ENCODE results near the gene KITLG. TPM values are rescaled to one million over a fixed set of nuclear protein-coding genes. Genes with fewer than 3 reads are reported as not detected.
A peak's percentile ranks its signal among the peaks of the same experiment; 100 is the strongest.

KITLG gene
- polyA plus RNA-seq, 1 of the 3 experiments (the other 2 are of a cell fraction) = 8.9 TPM

- TF ChIP-seq REST (IDR thresholded peaks at IDR 0.05; ENCODE audit: low read depth, low read length) (no peak), GATA2 (CRISPR knock-in tag; IDR thresholded peaks at IDR 0.05) (no peak), FOXJ3 (CRISPR knock-in tag; IDR thresholded peaks at IDR 0.05) (no peak), MXI1 (IDR thresholded peaks at IDR 0.05; ENCODE audit: low read depth, low read length) (no peak)
Observed at GRCh38 chr12:88518863-88519403, 61.3 kb downstream of the KITLG start (continued).

- no peaks in the 10 kb centered on the region for H3K9me3 ChIP-seq
- no peak for DNase-seq
- no peaks in the 10 kb centered on the region for H4K20me1 ChIP-seq (ENCODE audit: insufficient read depth)
- no peak overlapping the region for H3K4me3 ChIP-seq (ENCODE audit: low read depth in 2 of 2, low read length in 1 of 2)
- no peak overlapping the region for H3K9ac ChIP-seq
- H3K4me1 ChIP-seq (ENCODE audit: control insufficient read depth in 1 of 2, insufficient read depth in 2 of 2, low read depth in 1 of 2, low read length in 1 of 2) = peaks cover 0 to 10% of the 10 kb centered on the region in 2 experiments; a peak in 2 of 4 replicates
- no peak overlapping the region for H3K27ac ChIP-seq (ENCODE audit: low read depth in 2 of 2, low read length in 1 of 2)
- peaks cover 38% of the 10 kb centered on the region for H3F3A ChIP-seq (replicated peaks; ENCODE audit: insufficient read depth)
- H3K4me2 ChIP-seq = no peak overlapping the region
- no peaks in the 10 kb centered on the region for H3K27me3 ChIP-seq (ENCODE audit: insufficient read depth)
- no peaks in the 10 kb centered on the region for H3K9me2 ChIP-seq
- peaks cover 84% of the 10 kb centered on the region for H3K79me2 ChIP-seq (ENCODE audit: insufficient read depth)
- ChIA-PET CTCF (no interaction called here), POLR2A (no interaction called here)
- peaks cover 2 to 75% of the 10 kb centered on the region in 2 experiments for H3K36me3 ChIP-seq (replicated peaks in 1 of 2; ENCODE audit: control insufficient read depth in 1 of 2, insufficient read depth in 2 of 2, low read length in 1 of 2)
- TF ChIP-seq MXI1 (IDR thresholded peaks at IDR 0.05; ENCODE audit: low read depth, low read length) (no peak), ZBTB33 (IDR thresholded peaks at IDR 0.05; ENCODE audit: borderline replicate concordance, low read depth) (no peak), RAD21 (IDR thresholded peaks at IDR 0.05; ENCODE audit: low read length) (no peak), NRF1 (IDR thresholded peaks at IDR 0.05; ENCODE audit: low read depth, low read length) (no peak), TAF1 (IDR thresholded peaks at IDR 0.05; ENCODE audit: borderline replicate concordance, low read depth, low read length) (no peak), GABPA (IDR thresholded peaks at IDR 0.05; ENCODE audit: low read depth) (no peak)
- H2AFZ ChIP-seq (ENCODE audit: low read depth) = no peak overlapping the region
Observed at GRCh38 chr12:88516811-88517210, 63.5 kb downstream of the KITLG start.

GRCh38 chr12:88510843-88511242 lies 69.4 kb downstream of the KITLG start:
- CTCF ChIA-PET = no interaction called here
- Histone ChIP-seq H3K4me2 (0 out of 2 replicates have a peak overlapping the region, but pooled peaks have one; percentile 47), H3K79me2 (ENCODE audit: insufficient read depth) (peaks cover 82% of the 10 kb centered on the region), H3K4me3 (ENCODE audit: low read depth in 2 of 2, low read length in 1 of 2) (no peak overlapping the region), H4K20me1 (ENCODE audit: insufficient read depth) (no peaks in the 10 kb centered on the region), H3F3A (replicated peaks; ENCODE audit: insufficient read depth) (peaks cover 74% of the 10 kb centered on the region), H3K9ac (no peak overlapping the region), H3K9me2 (no peaks in the 10 kb centered on the region), H3K9me3 (no peaks in the 10 kb centered on the region), H3K27me3 (ENCODE audit: insufficient read depth) (no peaks in the 10 kb centered on the region), H3K36me3 (replicated peaks in 1 of 2; ENCODE audit: control insufficient read depth in 1 of 2, insufficient read depth in 2 of 2, low read length in 1 of 2) (peaks cover 6 to 84% of the 10 kb centered on the region in 2 experiments), H3K27ac (ENCODE audit: low read depth in 2 of 2, low read length in 1 of 2) (peak overlapping the region in 1 of 2 experiments; percentile 78; a peak in 2 of 4 replicates), H2AFZ (ENCODE audit: low read depth) (no peak overlapping the region), H3K4me1 (ENCODE audit: control insufficient read depth in 1 of 2, insufficient read depth in 2 of 2, low read depth in 1 of 2, low read length in 1 of 2) (peaks cover 0 to 36% of the 10 kb centered on the region in 2 experiments; a peak in 2 of 4 replicates)
- TF ChIP-seq RFX5 (IDR thresholded peaks at IDR 0.05; ENCODE audit: low read length) (no peak), EZH2phosphoT487 (IDR thresholded peaks at IDR 0.05; ENCODE audit: borderline replicate concordance, low read depth) (no peak), FOXM1 (IDR thresholded peaks at IDR 0.05; ENCODE audit: low read depth) (no peak), JUND (IDR thresholded peaks at IDR 0.05) (no peak), POLR2AphosphoS5 (IDR thresholded peaks at IDR 0.05; ENCODE audit: low read depth, low read length) (no peak), MAX (IDR thresholded peaks at IDR 0.05; ENCODE audit: low read depth) (no peak), MEF2A (IDR thresholded peaks at IDR 0.05; ENCODE audit: borderline replicate concordance, low read depth) (no peak), YY1 (IDR thresholded peaks at IDR 0.05; ENCODE audit: low read depth) (no peak), ELF1 (IDR thresholded peaks at IDR 0.05) (no peak), GATA2 (CRISPR knock-in tag; IDR thresholded peaks at IDR 0.05) (no peak)
- no peak for DNase-seq
- 96% methylated on average over 3 of the region's 3 CpGs for WGBS (ENCODE audit: low lambda C conversion rate)
- POLR2A ChIA-PET = no interaction called here

Measured in SK-N-SH (cell line).